Activated naive CD8-positive, alpha-beta T cell treated with anti-CD3 and anti-CD28 coated beads, Interleukin-2, amount 10 ng/mL, durations not matched to agents 7 days and 5 days (primary cell): ENCODE data around the gene SYP. TPM values are rescaled to one million over a fixed set of nuclear protein-coding genes. Genes with fewer than 3 reads are reported as not detected.

ENCODE experiments used
- ATAC-seq: fragments of 150-1000 bp; cut with Tn5 transposase; one replicate; pipeline ENCODE4 v1.10.0; 2021; ENCODE audit warnings: low read depth, moderate library complexity
- POLR2A ChIA-PET: fragments of 350-600 bp; sonication (Branson Sonifier 250); formaldehyde crosslinking; loops from one replicate; lab custom pipeline; 2021; ENCODE audit warnings: antibody characterized with exemption; lab: Charles Lee
- DNase-seq: peaks from one replicate; pipeline ENCODE4 v3.0.0; 2021
- H3K27ac Mint-ChIP-seq: one replicate; pipeline ENCODE4 v1.8.0; 2022; ENCODE audit warnings: mild to moderate bottlenecking, mixed read lengths
- H3K27me3 Mint-ChIP-seq: one replicate; pipeline ENCODE4 v1.8.0; 2022; ENCODE audit warnings: mild to moderate bottlenecking, moderate library complexity, mixed read lengths
- H3K36me3 Mint-ChIP-seq: one replicate; pipeline ENCODE4 v1.8.0; 2021; ENCODE audit warnings: mild to moderate bottlenecking, mixed read lengths
- H3K4me1 Mint-ChIP-seq: one replicate; pipeline ENCODE4 v1.8.0; 2021; ENCODE audit warnings: mixed read lengths
- H3K4me3 Mint-ChIP-seq: one replicate; pipeline ENCODE4 v1.8.0; 2022; ENCODE audit warnings: mild to moderate bottlenecking, moderate library complexity, mixed read lengths
- H3K9me3 Mint-ChIP-seq: one replicate; pipeline ENCODE4 v1.8.0; 2021; ENCODE audit warnings: mixed read lengths
- total RNA-seq, 2 experiments: library from RNA; stranded (reverse); gene quantifications; one replicate each; pipeline ENCODE4 v1.2.3, GENCODE V29; 2021

The SYP gene
- total RNA-seq, 2 experiments from 2014 or later: 2.6 to 3.6 TPM

- POLR2A ChIA-PET: no interaction called here
- no peaks in the 10 kb centered on the region for H3K36me3 Mint-ChIP-seq
- no peak overlapping the region for H3K4me3 Mint-ChIP-seq
- DNase-seq: no peak
- no peak for ATAC-seq
- H3K27me3 Mint-ChIP-seq: no peaks in the 10 kb centered on the region
- H3K27ac Mint-ChIP-seq: no peak overlapping the region
- H3K4me1 Mint-ChIP-seq: peaks cover 5% of the 10 kb centered on the region
- H3K9me3 Mint-ChIP-seq: no peaks in the 10 kb centered on the region
Measured at GRCh38 chrX:49211074-49211473, 11.1 kb upstream of the SYP start.

GRCh38 chrX:49210406-49210805, 10.4 kb upstream of the SYP start:
- POLR2A ChIA-PET: no interaction called here
- no peaks in the 10 kb centered on the region for H3K9me3 Mint-ChIP-seq
- H3K4me3 Mint-ChIP-seq: no peak overlapping the region
- ATAC-seq (no peak), DNase-seq (no peak)
- peaks cover 5% of the 10 kb centered on the region for H3K4me1 Mint-ChIP-seq
- no peaks in the 10 kb centered on the region for H3K36me3 Mint-ChIP-seq
- no peaks in the 10 kb centered on the region for H3K27me3 Mint-ChIP-seq
- H3K27ac Mint-ChIP-seq: no peak overlapping the region

DNA sequence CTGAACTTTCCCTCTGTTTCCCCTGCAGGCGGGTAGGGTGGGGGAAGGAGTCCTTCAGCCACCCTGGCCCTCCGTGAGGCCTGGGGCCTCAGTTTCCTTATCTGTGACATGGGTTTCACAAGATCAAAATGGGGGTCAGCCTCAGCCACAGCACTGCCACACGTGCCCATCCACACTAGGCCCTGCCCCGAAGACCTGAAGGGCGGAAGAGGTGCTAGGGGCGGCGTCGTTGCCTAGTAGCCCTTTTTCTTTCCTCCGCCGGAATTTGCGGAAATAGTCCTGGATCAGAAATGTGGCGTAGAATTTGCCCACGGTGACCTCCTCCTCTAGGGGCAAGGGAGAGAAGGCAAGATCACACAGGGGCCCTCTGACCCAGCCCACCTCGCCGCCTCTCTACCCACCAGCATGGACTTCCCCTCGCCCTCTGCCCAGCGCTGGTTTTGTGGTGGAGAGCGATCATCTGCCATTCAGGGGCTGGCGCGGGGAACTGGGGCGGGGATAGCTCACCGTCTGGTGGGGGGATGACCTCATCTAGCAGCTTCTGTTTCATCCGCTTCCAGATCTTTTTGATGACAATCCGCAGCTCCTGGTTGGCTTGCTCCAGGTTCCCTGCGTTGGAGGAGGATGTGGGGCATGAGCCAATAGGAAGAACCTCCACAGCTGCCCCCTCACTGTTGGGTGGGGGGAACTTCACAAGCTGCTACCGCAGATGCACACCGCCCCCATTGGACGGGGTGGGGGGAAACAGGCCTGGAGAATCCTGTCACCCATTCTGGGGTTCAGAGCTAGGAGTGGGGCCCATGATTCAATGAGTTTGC, 9.7 kb upstream of the SYP start:
- no peaks in the 10 kb centered on the region for H3K27me3 Mint-ChIP-seq
- H3K9me3 Mint-ChIP-seq: no peaks in the 10 kb centered on the region
- ATAC-seq (peak; percentile 47), DNase-seq (no peak)
- H3K36me3 Mint-ChIP-seq: no peaks in the 10 kb centered on the region
- H3K4me3 Mint-ChIP-seq: no peak overlapping the region
- POLR2A ChIA-PET: no interaction called here
- H3K27ac Mint-ChIP-seq: no peak overlapping the region
- H3K4me1 Mint-ChIP-seq: peaks cover 5% of the 10 kb centered on the region

DNA sequence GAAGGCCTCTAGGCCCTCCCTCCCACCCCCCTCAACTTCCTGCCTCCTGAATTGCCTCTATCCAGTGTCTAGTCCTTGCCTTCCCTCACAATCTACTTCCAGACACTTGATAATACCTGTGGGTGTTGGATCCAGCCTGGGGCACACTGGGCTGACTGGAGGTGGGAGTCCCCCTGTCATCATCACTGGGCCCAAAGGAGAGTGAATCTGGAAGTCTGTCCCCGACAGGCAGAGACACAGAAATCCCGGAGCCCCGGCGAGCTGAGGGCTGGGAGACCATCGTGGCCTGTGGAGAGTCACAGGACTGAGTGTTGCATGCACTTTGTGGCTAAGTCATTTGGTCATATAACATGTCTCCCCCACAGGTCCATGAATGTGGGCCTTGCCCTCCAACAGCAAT, 8.4 kb upstream of the SYP start:
- no peak for ATAC-seq
- no peaks in the 10 kb centered on the region for H3K36me3 Mint-ChIP-seq
- peaks cover 5% of the 10 kb centered on the region for H3K4me1 Mint-ChIP-seq
- POLR2A ChIA-PET: interaction anchor here (0.7 kb wide), 1 partner anchor 42 kb away, joined by 3 read pairs; no protein-coding TSS in a partner anchor
- DNase-seq: no peak
- no peaks in the 10 kb centered on the region for H3K27me3 Mint-ChIP-seq
- no peak overlapping the region for H3K27ac Mint-ChIP-seq
- H3K9me3 Mint-ChIP-seq: no peaks in the 10 kb centered on the region
- H3K4me3 Mint-ChIP-seq: no peak overlapping the region

DNA sequence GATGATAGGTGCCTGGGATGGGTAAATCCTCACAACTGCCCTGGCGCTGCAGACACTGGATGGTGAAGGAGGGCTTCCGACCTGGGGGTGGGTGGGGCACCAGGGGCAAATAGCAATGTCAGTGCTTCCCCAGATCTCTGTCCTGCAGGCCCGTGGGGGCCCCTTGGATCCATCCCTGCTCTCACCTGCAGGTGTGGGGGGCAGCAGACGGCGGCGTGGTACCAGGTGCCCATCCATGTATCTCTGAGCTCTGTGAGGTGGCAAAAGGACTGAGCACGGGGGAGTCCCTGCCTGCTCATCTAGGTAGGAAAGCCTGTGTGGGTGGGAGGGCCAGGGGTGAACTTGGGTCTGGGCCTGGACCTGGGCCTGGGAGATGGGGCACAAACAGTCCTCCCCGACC, 6.5 kb upstream of the SYP start:
- DNase-seq: no peak
- Mint-ChIP-seq H3K27me3 (no peaks in the 10 kb centered on the region), H3K4me3 (no peak overlapping the region), H3K27ac (no peak overlapping the region), H3K36me3 (no peaks in the 10 kb centered on the region), H3K4me1 (peaks cover 5% of the 10 kb centered on the region), H3K9me3 (no peaks in the 10 kb centered on the region)
- ATAC-seq: no peak
- POLR2A ChIA-PET: no interaction called here

- DNase-seq (no peak), ATAC-seq (no peak)
- POLR2A ChIA-PET: no interaction called here
- no peaks in the 10 kb centered on the region for H3K36me3 Mint-ChIP-seq
- H3K4me1 Mint-ChIP-seq: peaks cover 5% of the 10 kb centered on the region
- no peaks in the 10 kb centered on the region for H3K27me3 Mint-ChIP-seq
- no peaks in the 10 kb centered on the region for H3K9me3 Mint-ChIP-seq
- no peak overlapping the region for H3K4me3 Mint-ChIP-seq
- no peak overlapping the region for H3K27ac Mint-ChIP-seq
Measured at GRCh38 chrX:49205443-49205842, 5.5 kb upstream of the SYP start.

DNA sequence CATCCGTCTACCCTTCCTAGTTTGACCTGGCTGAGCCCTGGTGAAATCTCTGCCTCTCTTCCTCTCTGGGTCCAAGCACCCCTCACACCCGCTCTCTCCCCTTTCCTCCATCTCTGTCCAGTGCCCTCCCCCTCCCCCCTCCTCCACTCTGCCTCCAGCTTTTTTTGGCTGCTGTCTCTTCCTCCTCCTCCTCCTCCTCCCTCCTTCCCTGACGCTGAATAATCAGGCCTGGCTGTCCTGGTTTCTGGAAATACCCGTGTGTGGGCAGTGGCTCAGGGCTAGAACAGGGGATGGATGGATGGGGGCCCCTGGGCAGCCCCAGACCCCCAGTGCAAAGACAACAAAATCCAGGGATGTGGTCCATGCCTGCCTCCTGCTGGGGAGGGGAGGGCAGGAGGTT, 4.7 kb upstream of the SYP start:
- Mint-ChIP-seq H3K36me3 (no peaks in the 10 kb centered on the region), H3K27me3 (no peaks in the 10 kb centered on the region), H3K4me1 (peaks cover 5% of the 10 kb centered on the region), H3K9me3 (no peaks in the 10 kb centered on the region), H3K27ac (no peak overlapping the region), H3K4me3 (no peak overlapping the region)
- DNase-seq: no peak
- ATAC-seq: no peak
- POLR2A ChIA-PET: no interaction called here

DNA sequence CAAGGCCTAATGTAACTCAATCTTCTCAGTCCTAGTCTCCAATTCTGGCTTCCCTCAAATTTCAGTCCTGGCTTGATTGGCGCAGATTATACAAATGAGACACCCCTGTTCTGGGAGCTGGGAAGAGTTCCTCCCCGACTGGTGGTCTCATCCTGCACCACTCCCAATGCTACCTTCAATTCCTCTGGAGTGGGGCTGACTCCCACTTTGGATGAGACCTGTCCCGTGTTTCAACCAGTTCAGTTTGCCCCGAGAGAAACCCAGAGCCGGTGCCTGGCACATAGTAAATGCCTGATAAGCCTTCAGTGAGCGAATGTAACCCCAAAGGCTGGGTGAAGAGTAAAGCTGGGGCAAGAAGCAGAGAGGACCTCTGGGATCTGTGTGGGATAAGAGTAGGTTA, 4.0 kb upstream of the SYP start:
- Mint-ChIP-seq H3K27ac (no peak overlapping the region), H3K9me3 (no peaks in the 10 kb centered on the region), H3K27me3 (no peaks in the 10 kb centered on the region), H3K4me3 (no peak overlapping the region), H3K36me3 (no peaks in the 10 kb centered on the region), H3K4me1 (peaks cover 1% of the 10 kb centered on the region)
- DNase-seq: no peak
- ATAC-seq: no peak
- POLR2A ChIA-PET: no interaction called here

DNA sequence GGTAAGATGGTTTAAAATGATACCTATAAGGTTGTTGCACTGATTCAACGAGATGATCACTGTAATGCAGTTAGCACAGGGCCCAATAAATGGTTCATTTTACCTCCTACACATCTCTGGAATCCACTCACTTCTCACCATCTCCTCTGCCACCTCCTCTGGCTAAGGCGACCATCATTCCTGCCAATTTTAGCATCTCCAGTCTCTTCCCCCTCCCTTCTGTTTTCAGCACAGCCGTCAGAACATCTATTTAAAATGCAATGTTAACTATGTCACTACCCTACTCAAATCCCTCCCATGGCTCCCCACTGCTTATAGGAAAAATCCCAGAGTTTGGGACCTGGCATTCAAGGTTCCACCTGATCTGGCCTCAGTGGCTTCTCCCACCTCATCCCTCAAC, 3.5 kb upstream of the SYP start:
- DNase-seq (no peak), ATAC-seq (no peak)
- Mint-ChIP-seq H3K36me3 (no peaks in the 10 kb centered on the region), H3K27ac (no peak overlapping the region), H3K4me3 (no peak overlapping the region), H3K9me3 (no peaks in the 10 kb centered on the region), H3K4me1 (peaks cover 3% of the 10 kb centered on the region), H3K27me3 (no peaks in the 10 kb centered on the region)
- POLR2A ChIA-PET: no interaction called here

DNA sequence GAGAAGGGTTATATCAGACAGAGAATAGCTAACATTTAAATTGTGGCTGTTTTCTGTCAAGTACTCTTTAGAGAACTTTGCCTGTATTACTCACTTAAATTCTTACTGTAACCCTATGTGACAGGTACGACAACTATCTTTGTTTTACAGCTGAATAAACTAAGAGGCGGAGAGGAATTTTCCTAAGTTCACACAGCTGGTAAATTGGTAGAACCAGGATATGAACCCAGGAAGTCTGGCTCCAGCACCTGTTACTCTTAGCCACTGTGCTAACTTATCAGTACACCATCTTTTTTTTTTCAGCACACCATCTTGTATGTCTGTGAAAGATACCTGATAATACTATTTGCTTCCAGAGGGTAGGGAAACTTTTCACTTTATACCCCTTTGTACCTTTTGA, 2.0 kb upstream of the SYP start:
- POLR2A ChIA-PET: no interaction called here
- DNase-seq (no peak), ATAC-seq (no peak)
- no peaks in the 10 kb centered on the region for H3K27me3 Mint-ChIP-seq
- H3K9me3 Mint-ChIP-seq: no peaks in the 10 kb centered on the region
- H3K4me1 Mint-ChIP-seq: peaks cover 8% of the 10 kb centered on the region
- H3K36me3 Mint-ChIP-seq: no peaks in the 10 kb centered on the region
- no peak overlapping the region for H3K27ac Mint-ChIP-seq
- no peak overlapping the region for H3K4me3 Mint-ChIP-seq

DNA sequence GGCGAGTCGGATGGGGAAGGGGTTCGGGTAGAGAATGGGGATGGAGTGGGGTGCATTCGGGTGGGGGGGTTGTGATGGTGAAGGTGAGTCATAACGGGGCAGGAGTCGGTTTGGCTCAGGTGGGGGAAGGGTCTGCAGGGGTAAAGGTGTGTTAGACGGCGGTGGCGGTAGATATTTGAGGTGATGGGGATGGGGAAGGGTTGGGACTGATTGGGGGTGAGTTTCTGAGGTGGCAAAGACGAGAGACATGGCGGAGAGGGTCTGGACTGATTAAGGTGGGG, 738 bp downstream of the SYP start:
- POLR2A ChIA-PET: no interaction called here

DNA sequence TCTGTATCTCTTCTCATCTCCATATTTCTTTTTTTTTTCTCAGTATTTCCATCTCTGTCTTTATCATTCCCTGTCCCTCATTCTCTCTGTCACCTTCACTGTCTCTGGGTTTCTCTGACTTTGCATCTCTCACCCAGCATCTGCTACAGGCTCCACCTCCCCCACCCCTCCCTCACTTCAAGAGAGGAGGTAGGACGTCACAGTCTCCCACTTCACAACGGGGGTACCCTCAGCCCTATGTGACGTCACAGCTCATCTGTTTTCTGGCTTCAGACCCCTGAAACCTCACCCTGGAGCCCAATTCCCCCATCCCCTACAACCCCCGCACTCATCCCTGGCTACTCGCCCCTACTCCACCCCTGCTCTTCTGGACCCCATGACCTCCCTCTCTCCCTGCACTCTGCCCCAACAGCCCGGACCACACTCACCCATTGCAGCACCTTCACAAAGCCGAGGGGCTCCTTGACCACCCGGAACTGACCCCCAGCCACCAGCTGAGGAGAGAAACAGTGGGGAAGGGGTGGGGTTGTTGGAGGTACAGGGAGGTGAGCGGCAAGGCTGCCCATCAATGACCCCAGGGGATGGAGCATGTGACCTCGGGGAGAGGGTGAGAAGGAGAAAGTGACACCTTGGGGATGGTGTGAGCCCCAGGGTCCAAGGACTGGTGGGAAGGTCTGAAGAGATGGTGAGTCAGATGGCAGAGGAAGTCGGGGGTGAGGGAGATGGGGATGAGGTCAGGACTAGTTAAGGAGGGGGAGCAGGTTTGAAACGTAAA, 1.3 kb downstream of the SYP start:
- Mint-ChIP-seq H3K27me3 (no peaks in the 10 kb centered on the region), H3K9me3 (no peaks in the 10 kb centered on the region), H3K4me1 (peaks cover 13% of the 10 kb centered on the region), H3K4me3 (peak overlapping the region; percentile 65), H3K36me3 (no peaks in the 10 kb centered on the region), H3K27ac (peak overlapping the region; percentile 60)
- DNase-seq (no peak), ATAC-seq (no peak)
- POLR2A ChIA-PET: no interaction called here

More for the DNA sequence above, 738 bp downstream of the SYP start:
- Mint-ChIP-seq H3K27ac (no peak overlapping the region), H3K27me3 (no peaks in the 10 kb centered on the region), H3K4me3 (peak overlapping the region; percentile 65), H3K4me1 (peaks cover 10% of the 10 kb centered on the region), H3K9me3 (no peaks in the 10 kb centered on the region), H3K36me3 (no peaks in the 10 kb centered on the region)
- no peak for DNase-seq
- no peak for ATAC-seq

- no peak for ATAC-seq
- no peak overlapping the region for H3K27ac Mint-ChIP-seq
- H3K36me3 Mint-ChIP-seq: no peaks in the 10 kb centered on the region
- POLR2A ChIA-PET: no interaction called here
- peaks cover 22% of the 10 kb centered on the region for H3K4me1 Mint-ChIP-seq
- no peak for DNase-seq
- no peaks in the 10 kb centered on the region for H3K27me3 Mint-ChIP-seq
- no peak overlapping the region for H3K4me3 Mint-ChIP-seq
- H3K9me3 Mint-ChIP-seq: no peaks in the 10 kb centered on the region
Measured at GRCh38 chrX:49197543-49198087, 2.4 kb downstream of the SYP start.

GRCh38 chrX:49193542-49193964, 6.4 kb downstream of the SYP start:
- H3K4me1 Mint-ChIP-seq: peaks cover 33% of the 10 kb centered on the region
- H3K4me3 Mint-ChIP-seq: peak overlapping the region; percentile 3
- ATAC-seq (no peak), DNase-seq (no peak)
- POLR2A ChIA-PET: interaction anchor here (1.0 to 2.0 kb wide), 4 partner anchors 26 to 98 kb away, joined by 3 to 12 read pairs (median 6); partner anchors contain the start of gene PPP1R3F
- H3K9me3 Mint-ChIP-seq: no peaks in the 10 kb centered on the region
- peak overlapping the region; percentile 78 for H3K27ac Mint-ChIP-seq
- H3K27me3 Mint-ChIP-seq: no peaks in the 10 kb centered on the region
- no peaks in the 10 kb centered on the region for H3K36me3 Mint-ChIP-seq
